AG09319 (cell line): ENCODE data around the gene DGAT2L6.
"Not testable (repeated sequence)": the region's sequence is repeated elsewhere in the genome, so short reads cannot be mapped to it uniquely, and the experiment has no call there.

Experiments
- DNase-seq: peaks from one replicate; pipeline ENCODE4 v3.0.0-alpha.2; 2010; ENCODE audit warnings: low read depth; ENCODE audit errors: extremely low read depth
- CTCF ChIP-seq: IDR thresholded peaks from 2 replicates; pipeline ENCODE4 v1.5.1; 2011; ENCODE audit warnings: low read depth, mild to moderate bottlenecking, inconsistent platforms, low read length, moderate library complexity

The DGAT2L6 gene

DNA sequence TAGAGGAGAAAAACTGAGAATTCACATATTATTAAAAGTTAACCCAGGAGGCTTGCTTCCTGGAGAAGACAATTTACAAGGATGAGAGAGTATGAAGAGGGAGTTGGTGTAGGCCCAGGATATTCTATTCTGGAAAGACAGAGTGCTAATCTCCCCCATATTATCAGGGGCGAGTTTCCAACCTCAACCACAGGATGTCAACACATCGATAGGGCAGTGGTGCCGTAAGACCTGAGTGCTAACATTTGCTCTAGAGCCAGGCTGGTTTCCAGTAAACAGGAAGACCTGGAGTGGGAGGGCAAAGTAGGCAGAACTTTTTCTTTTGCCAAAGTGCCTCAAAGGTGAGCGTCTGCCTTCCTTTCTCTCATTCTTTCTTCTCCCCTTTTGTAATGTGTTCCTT lies 54.4 kb downstream of the DGAT2L6 start:
- TF ChIP-seq CTCF, result no peak
- DNase-seq, result no peak

- no peak for TF ChIP-seq CTCF
- DNase-seq, result no peak
Measured at GRCh38 chrX:70234355-70234754, 57.1 kb downstream of the DGAT2L6 start, which contains the start of gene AWAT1. Gene AWAT1, plus strand, starts transcription at chrX:70234655. Its CDS starts 41 bp downstream, at chrX:70234696.

- no peak for TF ChIP-seq CTCF
- DNase-seq, result no peak
Measured at GRCh38 chrX:70240751-70241150, 63.5 kb downstream of the DGAT2L6 start.

- TF ChIP-seq CTCF, result no peak
- no peak for DNase-seq
Measured at GRCh38 chrX:70241501-70241900, 64.2 kb downstream of the DGAT2L6 start.

DNA sequence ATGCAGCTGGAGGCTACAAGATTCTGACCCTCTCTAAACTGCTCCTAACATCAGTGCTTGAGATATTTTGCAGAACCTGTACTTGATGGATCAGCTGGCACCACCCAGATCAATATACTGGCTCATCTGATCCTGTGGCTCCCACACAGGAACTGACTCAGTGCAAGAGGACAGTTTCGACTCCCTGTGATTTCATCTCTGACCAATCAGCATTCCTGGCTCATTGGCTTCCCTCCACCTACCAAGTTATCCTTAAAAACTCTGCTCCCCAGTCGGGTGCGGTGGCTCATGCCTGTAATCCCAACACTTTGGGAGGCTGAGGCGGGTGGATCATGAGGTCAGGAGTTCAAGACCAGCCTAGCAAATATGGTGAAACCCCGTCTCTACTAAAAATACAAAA lies 66.3 kb downstream of the DGAT2L6 start:
- not testable (repeated sequence) for DNase-seq

DNA sequence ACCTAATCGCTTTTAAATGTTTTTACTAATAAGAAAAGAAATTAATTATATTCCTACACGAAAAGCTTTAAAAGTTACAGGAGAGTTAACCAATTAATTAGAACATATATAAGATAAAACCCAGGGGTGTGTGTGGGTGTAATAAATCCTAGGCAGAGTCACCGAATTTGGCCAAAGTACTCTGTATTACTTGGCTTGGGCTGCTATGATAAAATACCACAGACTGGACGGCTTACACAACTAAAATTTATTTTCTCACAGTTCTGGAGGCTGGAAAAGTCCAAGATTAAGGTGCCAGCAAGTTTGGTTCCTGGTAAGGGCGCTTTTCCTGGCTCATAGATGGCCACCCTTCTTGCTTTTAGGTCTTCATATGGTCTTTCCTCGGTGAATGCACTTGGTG lies 67.6 kb downstream of the DGAT2L6 start:
- no peak for TF ChIP-seq CTCF
- no peak for DNase-seq

- no peak for DNase-seq
- TF ChIP-seq CTCF, result no peak
Measured at GRCh38 chrX:70247252-70247651, 70.0 kb downstream of the DGAT2L6 start.

- DNase-seq, result no peak
- TF ChIP-seq CTCF, result no peak
Measured at GRCh38 chrX:70252491-70252890, 75.2 kb downstream of the DGAT2L6 start.
